HepG2 (cell line): ENCODE results near the gene DOK7. TPM values are rescaled to one million over a fixed set of nuclear protein-coding genes. Genes with fewer than 3 reads are reported as not detected.
"Not testable (repeated sequence)": the region's sequence is repeated elsewhere in the genome, so short reads cannot be mapped to it uniquely, and the experiment has no call there.

Source experiments
- ATAC-seq: fragments of 200-7000 bp; cut with Tn5 transposase; 3 replicates; pipeline ENCODE4 v1.9.1; 2020; ENCODE audit warnings: mild to moderate bottlenecking, moderate library complexity
- BruUV-seq: library from RNA; stranded (reverse); fragments of 400-500 nt; replicated peaks from 2 replicates; lab custom pipeline; 2021; lab: Mats Ljungman, UMichigan
- CTCF ChIA-PET: fragments of 300-600 bp; formaldehyde crosslinking; extraction: SDS; loops from one replicate; lab custom pipeline; 2021; ENCODE audit warnings: low total read pairs, inconsistent platforms, low intra/inter-chr PET ratio; lab: Yijun Ruan, JAX
- POLR2A ChIA-PET: fragments of 350-600 bp; sonication (Branson Sonifier 250); formaldehyde crosslinking; loops from one replicate; lab custom pipeline; 2020; ENCODE audit warnings: antibody characterized with exemption, inconsistent platforms; lab: Yijun Ruan, JAX
- DNase-seq: peaks from one replicate; pipeline ENCODE4 v3.0.0-alpha.2; 2015; ENCODE audit warnings: low spot score
- FAIRE-seq: peaks from 3 replicates; lab custom pipeline; 2011; peaks lifted over from hg19 to GRCh38; lab: Jason Lieb, UNC
- H2AFZ ChIP-seq: one replicate; pipeline ENCODE4 v1.6.1; 2011; ENCODE audit warnings: low read length, inconsistent platforms
- H3K27ac ChIP-seq: fragments of 300-600 bp; 3 replicates; pipeline ENCODE4 v1.8.0; 2011; ENCODE audit warnings: mixed run types, mild to moderate bottlenecking, mixed read lengths, low read length, inconsistent platforms; ENCODE audit not compliant: insufficient read depth; ENCODE audit errors: extremely low read length
- H3K27me3 ChIP-seq, 2 experiments: fragments of 200-600 bp in 1 of 2; 2 replicates in 1 of 2; 3 replicates in 1 of 2; pipeline versions ENCODE4 v1.6.0 to v1.8.0; 2011; ENCODE audit warnings: low read length in 2 of 2, mild to moderate bottlenecking in 2 of 2, moderate library complexity in 2 of 2, inconsistent platforms in 1 of 2; ENCODE audit not compliant: insufficient read depth in 2 of 2, control insufficient read depth in 1 of 2
- H3K36me3 ChIP-seq, 2 experiments: fragments of 200-600 bp in 1 of 2; replicated peaks in 1 of 2; 2 replicates in 1 of 2; 3 replicates in 1 of 2; pipeline versions ENCODE4 v1.5.1 to v1.8.0; 2011; ENCODE audit warnings: low read length in 2 of 2, inconsistent platforms in 1 of 2; ENCODE audit not compliant: insufficient read depth in 2 of 2, control insufficient read depth in 1 of 2
- H3K4me1 ChIP-seq: 2 replicates; pipeline ENCODE4 v1.5.1; 2012; ENCODE audit warnings: low read length, inconsistent platforms; ENCODE audit not compliant: insufficient read depth
- H3K4me2 ChIP-seq: 2 replicates; pipeline ENCODE4 v1.6.0; 2011; ENCODE audit warnings: low read depth, low read length, inconsistent platforms
- H3K4me3 ChIP-seq, 3 experiments: fragments of 200-600 bp in 1 of 3; sonication (generic), shearing (Covaris generic) in 1 of 3; replicated peaks in 1 of 3; 2 replicates each; pipeline ENCODE4 v1.5.1; 2011 to 2016; ENCODE audit warnings: low read length in 3 of 3, inconsistent platforms in 2 of 3, low read depth in 2 of 3, mild to moderate bottlenecking in 2 of 3, control low read depth in 1 of 3, mixed read lengths in 1 of 3; ENCODE audit not compliant: insufficient read depth in 1 of 3
- H3K79me2 ChIP-seq: one replicate; pipeline ENCODE4 v1.6.1; 2011; ENCODE audit warnings: low read length, inconsistent platforms; ENCODE audit not compliant: insufficient read depth
- H3K9ac ChIP-seq: 2 replicates; pipeline ENCODE4 v1.6.0; 2011; ENCODE audit warnings: mild to moderate bottlenecking, low read depth, low read length, inconsistent platforms; ENCODE audit not compliant: insufficient read depth
- H3K9me3 ChIP-seq: 2 replicates; pipeline ENCODE4 v1.5.1; 2012; ENCODE audit warnings: mild to moderate bottlenecking, low read length
- H4K20me1 ChIP-seq: 2 replicates; pipeline ENCODE4 v1.6.0; 2011; ENCODE audit warnings: inconsistent platforms, mild to moderate bottlenecking, low read length, moderate library complexity; ENCODE audit not compliant: insufficient read depth
- AGO2 ChIP-seq: fragments of 200-400 bp; formaldehyde crosslinking; optimal IDR thresholded peaks from 2 replicates; pipeline ENCODE3; 2017; ENCODE audit warnings: mild to moderate bottlenecking, low read depth, low read length, moderate library complexity
- ATAD3A ChIP-seq: sonication (generic); formaldehyde crosslinking; IDR thresholded peaks from 2 replicates; pipeline ENCODE4 v1.4.0; 2020; ENCODE audit warnings: missing genetic modification reagents
- MAF1 ChIP-seq: sonication (generic); formaldehyde crosslinking; IDR thresholded peaks from 2 replicates; pipeline ENCODE4 v1.5.0; 2020; ENCODE audit warnings: missing genetic modification reagents, borderline replicate concordance
- POLR2AphosphoS2 ChIP-seq: IDR thresholded peaks from 2 replicates; pipeline ENCODE4 v1.6.1; 2011; ENCODE audit warnings: low read depth, low read length, improper control_type of control experiment
- STAT5B ChIP-seq: sonication (generic); formaldehyde crosslinking; IDR thresholded peaks from 2 replicates; pipeline ENCODE4 v1.4.0; 2020; ENCODE audit warnings: missing genetic modification reagents
- THAP8 ChIP-seq: sonication (generic); formaldehyde crosslinking; IDR thresholded peaks from 2 replicates; pipeline ENCODE4 v1.5.1; 2020; ENCODE audit warnings: missing genetic modification reagents, mild to moderate bottlenecking, borderline replicate concordance
- ZNF556 ChIP-seq: sonication (generic); formaldehyde crosslinking; IDR thresholded peaks from 2 replicates; pipeline ENCODE4 v1.4.0; 2020; ENCODE audit warnings: mild to moderate bottlenecking, missing genetic modification reagents, borderline replicate concordance
- ZNF710 ChIP-seq: sonication (generic); formaldehyde crosslinking; IDR thresholded peaks from 2 replicates; pipeline ENCODE4 v1.5.0; 2020; ENCODE audit warnings: mild to moderate bottlenecking, missing genetic modification reagents, borderline replicate concordance
- whole genome bisulfite sequencing: methylation state at CpG from one replicate; pipeline ENCODE4 v1.1.6; 2017; ENCODE audit warnings: low lambda C conversion rate; 5-methylcytosine and 5-hydroxymethylcytosine counted together
- in situ Hi-C: cut with HindIII; loops from 2 replicates; pipeline ENCODE4 v1.10.0; 2017; ENCODE audit warnings: low pct_unique_long_range_greater_than_20kb; ENCODE audit not compliant: extremely low pct_ligation_motif_present
- intact Hi-C: fragments of 100-400 bp; cut with micrococcal nuclease; formaldehyde crosslinking; loops from one replicate; pipeline ENCODE4 v1.10.0; 2022; ENCODE audit not compliant: unreplicated experiment
- polyA plus RNA-seq, 8 experiments: library from polyadenylated mRNA; depleted of rRNA in 3 of 8; stranded (reverse) in 7 of 8; unstranded in 1 of 8; fragments of >200 nt; fragmentation: Illumina TruSeq in 4 of 8; extraction: Trizol in 4 of 8; gene quantifications; 2 replicates each; pipeline versions ENCODE4 v1.2.1 to v1.2.3, GENCODE V29; 2011 to 2016; ENCODE audit warnings: low read depth in 4 of 8, missing spikeins in 1 of 8, mixed read lengths in 1 of 8; ENCODE audit not compliant: insufficient read depth in 1 of 8
- total RNA-seq, 5 experiments: library from RNA; depleted of rRNA; stranded (reverse); fragments of >200 nt; fragmentation: Illumina TruSeq; extraction: Trizol; gene quantifications; 2 replicates each; pipeline ENCODE4 v1.2.3, GENCODE V29; 2016; ENCODE audit warnings: low read depth in 1 of 5
- TF ChIP-seq, protein P1 (sequence below): IDR thresholded peaks from 2 replicates; pipeline ENCODE4 v1.6.1; 2012; ENCODE audit warnings: low read length, improper control_type of control experiment
- TF ChIP-seq, protein P2 (sequence below): sonication (generic); formaldehyde crosslinking; IDR thresholded peaks from 2 replicates; pipeline ENCODE4 v1.5.1; 2020; ENCODE audit warnings: missing genetic modification reagents, mild to moderate bottlenecking, borderline replicate concordance

DOK7 gene
- total and polyA plus RNA-seq, 2 of the 13 experiments (the other 11 are each of a cell fraction or from before 2014, with no cell fraction given), result 0.03 to 0.07 TPM

DNA sequence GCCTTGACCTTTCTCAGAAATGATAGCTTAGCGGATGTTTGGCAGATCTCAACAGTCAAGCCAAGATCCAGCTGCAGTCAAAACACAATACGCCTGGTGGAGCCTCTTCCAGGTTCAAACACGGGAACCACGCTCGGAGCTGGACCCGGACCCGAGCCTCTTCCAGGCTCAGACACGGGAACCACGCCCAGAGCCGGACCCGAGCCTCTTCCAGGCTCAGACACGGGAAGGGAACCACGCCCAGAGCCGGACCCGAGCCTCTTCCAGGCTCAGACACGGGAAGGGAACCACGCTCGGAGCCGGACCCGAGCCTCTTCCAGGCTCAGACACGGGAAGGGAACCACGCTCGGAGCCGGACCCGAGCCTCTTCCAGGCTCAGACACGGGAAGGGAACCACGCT, 48.5 kb downstream of the DOK7 start:
- H3K9ac ChIP-seq, H3K4me2 ChIP-seq, H3K27ac ChIP-seq, H3K27me3 ChIP-seq, FAIRE-seq, DNase-seq, H3K4me1 ChIP-seq, H3K79me2 ChIP-seq, ATAC-seq, intact Hi-C loops, H3K4me3 ChIP-seq, H4K20me1 ChIP-seq, H2AFZ ChIP-seq, H3K9me3 ChIP-seq, POLR2A ChIA-PET, in situ Hi-C loops, BruUV-seq, CTCF ChIA-PET: not testable (repeated sequence)
- TF ChIP-seq AGO2, result peak; percentile 20
- peaks cover 16 to 59% of the 10 kb centered on the region in 2 experiments for H3K36me3 ChIP-seq
- 100% methylated on average over 8 of the region's 27 CpGs for WGBS

- DNase-seq (no peak), ATAC-seq (no peak), FAIRE-seq (no peak)
- H3K27ac ChIP-seq, result no peak overlapping the region
- no peaks in the 10 kb centered on the region for H3K79me2 ChIP-seq
- intact Hi-C loops (no loop called here), in situ Hi-C loops (no loop called here)
- no peak overlapping the region for H2AFZ ChIP-seq
- H3K4me2 ChIP-seq, result no peak overlapping the region
- no peaks in the 10 kb centered on the region for H3K27me3 ChIP-seq
- ChIA-PET CTCF (no interaction called here), POLR2A (interaction anchor here (0.6 kb wide), 1 partner anchor 368 kb away, joined by 3 read pairs; no protein-coding TSS in a partner anchor)
- BruUV-seq, result TSS peak; percentile 34
- H3K9ac ChIP-seq, result no peak overlapping the region
- H3K9me3 ChIP-seq, result no peaks in the 10 kb centered on the region
- 100% methylated on average over 9 of the region's 13 CpGs for WGBS
- H3K4me3 ChIP-seq, result no peak overlapping the region
- H3K36me3 ChIP-seq, result peaks cover 22 to 66% of the 10 kb centered on the region in 2 experiments
- H4K20me1 ChIP-seq, result no peaks in the 10 kb centered on the region
- no peaks in the 10 kb centered on the region for H3K4me1 ChIP-seq
- TF ChIP-seq ZNF556 (no peak), ATAD3A (CRISPR knock-in tag) (no peak), THAP8 (CRISPR knock-in tag) (no peak), STAT5B (no peak), ZNF710 (CRISPR knock-in tag) (no peak), POLR2AphosphoS2 (no peak), MAF1 (no peak)
- TF ChIP-seq, protein P1, sequence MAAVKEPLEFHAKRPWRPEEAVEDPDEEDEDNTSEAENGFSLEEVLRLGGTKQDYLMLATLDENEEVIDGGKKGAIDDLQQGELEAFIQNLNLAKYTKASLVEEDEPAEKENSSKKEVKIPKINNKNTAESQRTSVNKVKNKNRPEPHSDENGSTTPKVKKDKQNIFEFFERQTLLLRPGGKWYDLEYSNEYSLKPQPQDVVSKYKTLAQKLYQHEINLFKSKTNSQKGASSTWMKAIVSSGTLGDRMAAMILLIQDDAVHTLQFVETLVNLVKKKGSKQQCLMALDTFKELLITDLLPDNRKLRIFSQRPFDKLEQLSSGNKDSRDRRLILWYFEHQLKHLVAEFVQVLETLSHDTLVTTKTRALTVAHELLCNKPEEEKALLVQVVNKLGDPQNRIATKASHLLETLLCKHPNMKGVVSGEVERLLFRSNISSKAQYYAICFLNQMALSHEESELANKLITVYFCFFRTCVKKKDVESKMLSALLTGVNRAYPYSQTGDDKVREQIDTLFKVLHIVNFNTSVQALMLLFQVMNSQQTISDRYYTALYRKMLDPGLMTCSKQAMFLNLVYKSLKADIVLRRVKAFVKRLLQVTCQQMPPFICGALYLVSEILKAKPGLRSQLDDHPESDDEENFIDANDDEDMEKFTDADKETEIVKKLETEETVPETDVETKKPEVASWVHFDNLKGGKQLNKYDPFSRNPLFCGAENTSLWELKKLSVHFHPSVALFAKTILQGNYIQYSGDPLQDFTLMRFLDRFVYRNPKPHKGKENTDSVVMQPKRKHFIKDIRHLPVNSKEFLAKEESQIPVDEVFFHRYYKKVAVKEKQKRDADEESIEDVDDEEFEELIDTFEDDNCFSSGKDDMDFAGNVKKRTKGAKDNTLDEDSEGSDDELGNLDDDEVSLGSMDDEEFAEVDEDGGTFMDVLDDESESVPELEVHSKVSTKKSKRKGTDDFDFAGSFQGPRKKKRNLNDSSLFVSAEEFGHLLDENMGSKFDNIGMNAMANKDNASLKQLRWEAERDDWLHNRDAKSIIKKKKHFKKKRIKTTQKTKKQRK, result no peak
- TF ChIP-seq, protein P2, sequence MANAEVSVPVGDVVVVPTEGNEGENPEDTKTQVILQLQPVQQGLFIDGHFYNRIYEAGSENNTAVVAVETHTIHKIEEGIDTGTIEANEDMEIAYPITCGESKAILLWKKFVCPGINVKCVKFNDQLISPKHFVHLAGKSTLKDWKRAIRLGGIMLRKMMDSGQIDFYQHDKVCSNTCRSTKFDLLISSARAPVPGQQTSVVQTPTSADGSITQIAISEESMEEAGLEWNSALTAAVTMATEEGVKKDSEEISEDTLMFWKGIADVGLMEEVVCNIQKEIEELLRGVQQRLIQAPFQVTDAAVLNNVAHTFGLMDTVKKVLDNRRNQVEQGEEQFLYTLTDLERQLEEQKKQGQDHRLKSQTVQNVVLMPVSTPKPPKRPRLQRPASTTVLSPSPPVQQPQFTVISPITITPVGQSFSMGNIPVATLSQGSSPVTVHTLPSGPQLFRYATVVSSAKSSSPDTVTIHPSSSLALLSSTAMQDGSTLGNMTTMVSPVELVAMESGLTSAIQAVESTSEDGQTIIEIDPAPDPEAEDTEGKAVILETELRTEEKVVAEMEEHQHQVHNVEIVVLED, result no peak
Observed at GRCh38 chr4:3512279-3512678, 49.2 kb downstream of the DOK7 start.
